Cardiac atrium fibroblast (primary cell): ENCODE data around the gene CSNK1A1L. TPM values are rescaled to one million over a fixed set of nuclear protein-coding genes. Genes with fewer than 3 reads are reported as not detected.

Experiments
- total RNA-seq: library from RNA; depleted of rRNA; stranded (reverse); fragments of >200 nt; gene quantifications from 2 replicates; pipeline ENCODE4 v1.2.3, GENCODE V29; 2015

The CSNK1A1L gene
- not detected in 2 replicates for total RNA-seq

GRCh38 chr13:37105251-37105714, at the start of gene CSNK1A1L:
TSS of gene CSNK1A1L (minus strand) at chr13:37105664. CDS start at chr13:37105256, 408 bp downstream.

GRCh38 chr13:37058910-37059847, 46.3 kb downstream of the CSNK1A1L start, which contains the start of gene SUPT20H:
TSS of gene SUPT20H (minus strand) at chr13:37059688. CDS start at chr13:37051490, 8,198 bp downstream.

Other genes starting within 250 kb of the CSNK1A1L start
- gene SMAD9, start 185.4 kb downstream of the CSNK1A1L start, total RNA-seq, result 7.0 and 7.3 TPM in 2 replicates
- 33.7 and 41.3 TPM in 2 replicates for gene ALG5, start 106.3 kb downstream of the CSNK1A1L start, total RNA-seq
- 17.3 and 19.1 TPM in 2 replicates for gene EXOSC8, start 104.9 kb downstream of the CSNK1A1L start, total RNA-seq
- gene SUPT20H, start 46.0 kb downstream of the CSNK1A1L start, total RNA-seq, result 28.5 and 30.5 TPM in 2 replicates